Suppressor macrophage (primary cell): Measurements from ENCODE around the gene SLC25A29.
"Not testable (repeated sequence)": the region's sequence is repeated elsewhere in the genome, so short reads cannot be mapped to it uniquely, and the experiment has no call there.

Source experiments
- DNase-seq, 4 experiments: peaks; one replicate each; pipeline ENCODE4 v3.0.0-alpha.2; 2020 to 2022

SLC25A29 gene

GRCh38 chr14:100293497-100294212 lies 12.6 kb downstream of the SLC25A29 start:
- no peak for DNase-seq

GRCh38 chr14:100292776-100293461 lies 13.3 kb downstream of the SLC25A29 start:
- no peak for DNase-seq

- DNase-seq, result no peak
Measured at GRCh38 chr14:100292301-100292775, 13.9 kb downstream of the SLC25A29 start.

- DNase-seq, result no peak
Measured at GRCh38 chr14:100291305-100292075, 14.8 kb downstream of the SLC25A29 start.

- no peak for DNase-seq
Measured at GRCh38 chr14:100290607-100291304, 15.5 kb downstream of the SLC25A29 start.

- DNase-seq, result no peak
Measured at GRCh38 chr14:100289916-100290606, 16.2 kb downstream of the SLC25A29 start.

- DNase-seq, result no peak
Measured at GRCh38 chr14:100288382-100289185, 17.7 kb downstream of the SLC25A29 start.

GRCh38 chr14:100287998-100288295 lies 18.3 kb downstream of the SLC25A29 start:
- DNase-seq, result not testable (repeated sequence)

- DNase-seq, result no peak
Measured at GRCh38 chr14:100287202-100287997, 18.8 kb downstream of the SLC25A29 start.

- DNase-seq, result no peak
Measured at GRCh38 chr14:100286484-100287191, 19.6 kb downstream of the SLC25A29 start.

- no peak for DNase-seq
Measured at GRCh38 chr14:100285913-100286400, 20.3 kb downstream of the SLC25A29 start.

GRCh38 chr14:100285021-100285912 lies 21.0 kb downstream of the SLC25A29 start:
- peak; percentile 77 to 93 (median 86) for DNase-seq

- no peak for DNase-seq
Measured at GRCh38 chr14:100283984-100284881, 22.0 kb downstream of the SLC25A29 start.

- not testable (repeated sequence) for DNase-seq
Measured at GRCh38 chr14:100283436-100283835, 22.8 kb downstream of the SLC25A29 start.

- no peak for DNase-seq
Measured at GRCh38 chr14:100282766-100283419, 23.4 kb downstream of the SLC25A29 start.

GRCh38 chr14:100282083-100282350 lies 24.2 kb downstream of the SLC25A29 start:
- DNase-seq, result no peak
